Neural cell (in vitro differentiated cells): ENCODE measurements around the gene SP6. TPM values are rescaled to one million over a fixed set of nuclear protein-coding genes. Genes with fewer than 3 reads are reported as not detected.

ENCODE experiments used
- H2AFZ ChIP-seq: fragments of 200-600, 300-800 bp; sonication (generic), shearing (Covaris generic); 2 replicates; pipeline ENCODE4 v1.6.0; 2014; ENCODE audit warnings: low read depth, mild to moderate bottlenecking, antibody characterized with exemption, low read length, moderate library complexity
- H3F3A ChIP-seq: fragments of 200-600 bp; shearing (Covaris generic); 2 replicates; pipeline ENCODE4 v1.6.1; 2016; ENCODE audit warnings: mild to moderate bottlenecking, moderate library complexity, mixed read lengths, antibody characterized with exemption, low read length; ENCODE audit not compliant: insufficient read depth, poor library complexity, severe bottlenecking
- H3K27ac ChIP-seq: fragments of 200-600, 300-800 bp; sonication (generic), shearing (Covaris generic); 2 replicates; pipeline ENCODE4 v1.5.1; 2014; ENCODE audit warnings: mild to moderate bottlenecking, low read length, moderate library complexity
- H3K27me3 ChIP-seq: fragments of 300-800, 200-600 bp; sonication (generic), shearing (Covaris generic); 2 replicates; pipeline ENCODE4 v1.6.0; 2014; ENCODE audit warnings: mild to moderate bottlenecking, low read depth, low read length, moderate library complexity; ENCODE audit not compliant: insufficient read depth
- H3K36me3 ChIP-seq: fragments of 300-800, 200-600 bp; sonication (generic), shearing (Covaris generic); 2 replicates; pipeline ENCODE4 v1.5.1; 2014; ENCODE audit warnings: mild to moderate bottlenecking, antibody characterized with exemption, low read length, moderate library complexity; ENCODE audit not compliant: insufficient read depth
- H3K4me2 ChIP-seq: fragments of 300-800, 200-600 bp; sonication (generic), shearing (Covaris generic); 2 replicates; pipeline ENCODE4 v1.6.0; 2014; ENCODE audit warnings: mild to moderate bottlenecking, low read length
- H3K4me3 ChIP-seq: fragments of 300-800, 200-600 bp; sonication (generic), shearing (Covaris generic); 2 replicates; pipeline ENCODE4 v1.5.1; 2014; ENCODE audit warnings: mild to moderate bottlenecking, low read length, moderate library complexity
- H3K79me2 ChIP-seq: fragments of 200-600 bp; shearing (Covaris generic); replicated peaks from 2 replicates; pipeline ENCODE4 v1.6.0; 2014; ENCODE audit warnings: mild to moderate bottlenecking, low read length, moderate library complexity; ENCODE audit not compliant: insufficient read depth
- H3K9ac ChIP-seq: fragments of 300-800, 200-600 bp; sonication (generic), shearing (Covaris generic); 2 replicates; pipeline ENCODE4 v1.6.1; 2016; ENCODE audit warnings: mild to moderate bottlenecking, low read length, mixed read lengths
- H3K9me2 ChIP-seq: fragments of 200-600 bp; shearing (Covaris generic); 2 replicates; pipeline ENCODE4 v1.6.1; 2016; ENCODE audit warnings: mild to moderate bottlenecking, low read length, mixed read lengths; ENCODE audit not compliant: insufficient read depth
- H3K9me3 ChIP-seq: fragments of 200-600, 300-800 bp; sonication (generic), shearing (Covaris generic); 2 replicates; pipeline ENCODE4 v1.6.1; 2016; ENCODE audit warnings: mild to moderate bottlenecking, mixed run types, low read length, moderate library complexity, mixed read lengths
- H4K20me1 ChIP-seq: fragments of 200-600 bp; shearing (Covaris generic); 2 replicates; pipeline ENCODE4 v1.6.1; 2016; ENCODE audit warnings: mild to moderate bottlenecking, mixed run types; ENCODE audit not compliant: insufficient read depth
- CTCF ChIP-seq: fragments of 450-650 bp; IDR thresholded peaks from 2 replicates; pipeline ENCODE4 v1.5.1; 2014; ENCODE audit warnings: antibody characterized with exemption, mild to moderate bottlenecking, moderate library complexity; ENCODE audit not compliant: poor library complexity, severe bottlenecking
- EP300 ChIP-seq: fragments of 450-650 bp; conservative IDR thresholded peaks from 2 replicates; pipeline ENCODE4 v1.6.1; 2014; ENCODE audit warnings: antibody characterized with exemption, mild to moderate bottlenecking, moderate library complexity; ENCODE audit not compliant: poor library complexity, severe bottlenecking
- EZH2 ChIP-seq: fragments of 200-600, 300-800 bp; shearing (Covaris generic), sonication (generic); IDR thresholded peaks from 2 replicates; pipeline ENCODE4 v1.6.1; 2014; ENCODE audit warnings: antibody characterized with exemption, low read length, borderline replicate concordance, mild to moderate bottlenecking; ENCODE audit not compliant: insufficient read depth, poor library complexity, severe bottlenecking
- MXI1 ChIP-seq: fragments of 450-650 bp; conservative IDR thresholded peaks from 2 replicates; pipeline ENCODE4 v1.6.1; 2014; ENCODE audit warnings: antibody characterized with exemption, mild to moderate bottlenecking; ENCODE audit not compliant: poor library complexity, severe bottlenecking
- POLR2AphosphoS5 ChIP-seq: IDR thresholded peaks from 2 replicates; pipeline ENCODE4 v1.6.1; 2012
- RAD21 ChIP-seq: fragments of 450-650 bp; conservative IDR thresholded peaks from 2 replicates; pipeline ENCODE4 v1.6.1; 2014; ENCODE audit warnings: antibody characterized with exemption, mild to moderate bottlenecking, moderate library complexity
- REST ChIP-seq: IDR thresholded peaks from 2 replicates; pipeline ENCODE4 v1.6.1; 2012; ENCODE audit warnings: borderline replicate concordance
- SMC3 ChIP-seq: fragments of 450-650 bp; conservative IDR thresholded peaks from 2 replicates; pipeline ENCODE4 v1.6.1; 2014; ENCODE audit warnings: antibody characterized with exemption, mild to moderate bottlenecking, moderate library complexity; ENCODE audit not compliant: poor library complexity
- TAF1 ChIP-seq: IDR thresholded peaks from 2 replicates; pipeline ENCODE4 v1.6.1; 2012; ENCODE audit warnings: low read depth
- polyA plus RNA-seq: library from polyadenylated mRNA; depleted of rRNA; stranded (reverse); fragments of >200 nt; gene quantifications from 2 replicates; pipeline ENCODE4 v1.2.3, GENCODE V29; 2014

SP6 gene
- polyA plus RNA-seq, 1 donor from 2014 or later: 0.42 TPM

- TF ChIP-seq EP300 (no peak), MXI1 (no peak), CTCF (no peak), POLR2AphosphoS5 (no peak), EZH2 (no peak), REST (no peak), TAF1 (no peak), SMC3 (no peak), RAD21 (no peak)
- H3K27me3 ChIP-seq: peaks cover 49% of the 10 kb centered on the region
- no peak overlapping the region for H3K27ac ChIP-seq
- H4K20me1 ChIP-seq: no peaks in the 10 kb centered on the region
- H3F3A ChIP-seq: no peaks in the 10 kb centered on the region
- H3K36me3 ChIP-seq: no peaks in the 10 kb centered on the region
- no peak overlapping the region for H3K4me2 ChIP-seq
- no peaks in the 10 kb centered on the region for H3K9me3 ChIP-seq
- H3K79me2 ChIP-seq: no peaks in the 10 kb centered on the region
- H3K4me3 ChIP-seq: no peak overlapping the region
- H3K9me2 ChIP-seq: no peaks in the 10 kb centered on the region
- no peak overlapping the region for H2AFZ ChIP-seq
- no peak overlapping the region for H3K9ac ChIP-seq
These were observed 6.7 kb downstream of the SP6 start for GRCh38 chr17:47844227-47844626.

- Histone ChIP-seq H3K9me3 (no peaks in the 10 kb centered on the region), H3K4me3 (no peak overlapping the region), H4K20me1 (no peaks in the 10 kb centered on the region), H3K9ac (no peak overlapping the region), H3K27ac (no peak overlapping the region), H2AFZ (no peak overlapping the region), H3K9me2 (no peaks in the 10 kb centered on the region), H3K79me2 (no peaks in the 10 kb centered on the region), H3F3A (no peaks in the 10 kb centered on the region), H3K27me3 (peaks cover 41% of the 10 kb centered on the region), H3K36me3 (no peaks in the 10 kb centered on the region), H3K4me2 (no peak overlapping the region)
- TF ChIP-seq EP300 (no peak), REST (no peak), SMC3 (no peak), RAD21 (no peak), POLR2AphosphoS5 (no peak), CTCF (no peak), EZH2 (no peak), TAF1 (no peak), MXI1 (no peak)
These were observed 7.6 kb downstream of the SP6 start for GRCh38 chr17:47843391-47843730.
